H9 (cell line): Measurements from ENCODE around the gene HSPA8. TPM values are rescaled to one million over a fixed set of nuclear protein-coding genes. Genes with fewer than 3 reads are reported as not detected.
"Not testable (repeated sequence)": the region's sequence is repeated elsewhere in the genome, so short reads cannot be mapped to it uniquely, and the experiment has no call there.

Experiments
- DNase-seq: peaks from one replicate; pipeline ENCODE4 v3.0.0-alpha.2; 2017
- H2AFZ ChIP-seq: one replicate; pipeline ENCODE4 v1.6.1; 2013; ENCODE audit warnings: mild to moderate bottlenecking, low read length, control low read depth, moderate library complexity
- H2AK5ac ChIP-seq: 2 replicates; pipeline ENCODE4 v1.6.1; 2013; ENCODE audit warnings: low read length, control low read depth, mixed read lengths; ENCODE audit not compliant: insufficient read length
- H2BK120ac ChIP-seq: one replicate; pipeline ENCODE4 v1.6.1; 2013; ENCODE audit warnings: low read depth, mild to moderate bottlenecking, low read length, control low read depth, inconsistent platforms; ENCODE audit not compliant: poor library complexity, severe bottlenecking
- H2BK12ac ChIP-seq: 2 replicates; pipeline ENCODE4 v1.6.1; 2013; ENCODE audit warnings: low read length, control low read depth, mixed read lengths, low read depth; ENCODE audit not compliant: insufficient read length
- H2BK15ac ChIP-seq: 2 replicates; pipeline ENCODE4 v1.6.1; 2013; ENCODE audit warnings: low read depth, low read length, control low read depth
- H2BK20ac ChIP-seq: one replicate; pipeline ENCODE4 v1.6.1; 2013; ENCODE audit warnings: low read depth, mild to moderate bottlenecking, low read length, control low read depth, inconsistent platforms; ENCODE audit not compliant: poor library complexity, severe bottlenecking
- H2BK5ac ChIP-seq: 2 replicates; pipeline ENCODE4 v1.6.1; 2013; ENCODE audit warnings: low read length, control low read depth, mixed read lengths; ENCODE audit not compliant: insufficient read length
- H3K14ac ChIP-seq: 2 replicates; pipeline ENCODE4 v1.6.1; 2013; ENCODE audit warnings: low read length, control low read depth; ENCODE audit not compliant: insufficient read depth
- H3K18ac ChIP-seq: 2 replicates; pipeline ENCODE4 v1.6.1; 2013; ENCODE audit warnings: low read depth, mild to moderate bottlenecking, mixed read lengths, low read length, control low read depth; ENCODE audit not compliant: insufficient read length
- H3K23ac ChIP-seq: 2 replicates; pipeline ENCODE4 v1.6.1; 2013; ENCODE audit warnings: low read length, control low read depth, mixed read lengths, low read depth; ENCODE audit not compliant: insufficient read length
- H3K23me2 ChIP-seq: 2 replicates; pipeline ENCODE4 v1.6.1; 2013; ENCODE audit warnings: low read depth, mild to moderate bottlenecking, mixed read lengths, low read length, control low read depth; ENCODE audit not compliant: insufficient read length, poor library complexity, severe bottlenecking
- H3K27ac ChIP-seq: 2 replicates; pipeline ENCODE4 v1.5.1; 2013; ENCODE audit warnings: low read length, control low read depth, mixed read lengths, low read depth; ENCODE audit not compliant: insufficient read length
- H3K27me3 ChIP-seq: 2 replicates; pipeline ENCODE4 v1.6.1; 2013; ENCODE audit warnings: low read length, control low read depth, inconsistent platforms; ENCODE audit not compliant: insufficient read depth
- H3K4ac ChIP-seq: 2 replicates; pipeline ENCODE4 v1.6.1; 2013; ENCODE audit warnings: low read depth, mild to moderate bottlenecking, control low read depth, inconsistent platforms, low read length, moderate library complexity
- H3K4me1 ChIP-seq: 2 replicates; pipeline ENCODE4 v1.6.1; 2013; ENCODE audit warnings: low read length, control low read depth, inconsistent platforms; ENCODE audit not compliant: insufficient read depth
- H3K4me2 ChIP-seq: 2 replicates; pipeline ENCODE4 v1.6.1; 2013; ENCODE audit warnings: low read length, control low read depth, mixed read lengths; ENCODE audit not compliant: insufficient read length, insufficient read depth
- H3K56ac ChIP-seq: 2 replicates; pipeline ENCODE4 v1.6.1; 2013; ENCODE audit warnings: low read depth, mild to moderate bottlenecking, mixed read lengths, low read length, control low read depth; ENCODE audit not compliant: insufficient read length
- H3K79me1 ChIP-seq: 2 replicates; pipeline ENCODE4 v1.6.1; 2013; ENCODE audit warnings: low read depth, mild to moderate bottlenecking, moderate library complexity, low read length, control low read depth, inconsistent platforms; ENCODE audit not compliant: insufficient read depth, poor library complexity, severe bottlenecking
- H3K79me2 ChIP-seq: 2 replicates; pipeline ENCODE4 v1.6.1; 2013; ENCODE audit warnings: low read length, control low read depth, inconsistent platforms; ENCODE audit not compliant: insufficient read depth
- H3K9ac ChIP-seq: 2 replicates; pipeline ENCODE4 v1.6.1; 2013; ENCODE audit warnings: low read length, control low read depth, mixed read lengths; ENCODE audit not compliant: insufficient read length; ENCODE audit errors: extremely low read depth
- H3K9me3 ChIP-seq: one replicate; pipeline ENCODE4 v1.6.1; 2013; ENCODE audit warnings: low read depth, low read length, inconsistent platforms; ENCODE audit not compliant: control insufficient read depth
- H3T11ph ChIP-seq: one replicate; pipeline ENCODE4 v1.6.1; 2013; ENCODE audit warnings: mild to moderate bottlenecking, low read length, control low read depth, inconsistent platforms
- H4K20me1 ChIP-seq: one replicate; pipeline ENCODE4 v1.6.1; 2013; ENCODE audit not compliant: control insufficient read depth, insufficient read length, insufficient read depth
- H4K5ac ChIP-seq: 2 replicates; pipeline ENCODE4 v1.6.1; 2013; ENCODE audit warnings: low read depth, mild to moderate bottlenecking, mixed read lengths, low read length, control low read depth; ENCODE audit not compliant: insufficient read length
- H4K8ac ChIP-seq: replicated peaks from 2 replicates; pipeline ENCODE4 v1.6.1; 2013; ENCODE audit warnings: low read length, control low read depth, mixed read lengths, low read depth; ENCODE audit not compliant: insufficient read length
- H4K91ac ChIP-seq: 2 replicates; pipeline ENCODE4 v1.6.1; 2013; ENCODE audit warnings: low read depth, mild to moderate bottlenecking, moderate library complexity, mixed read lengths, low read length, control low read depth; ENCODE audit not compliant: insufficient read length
- H3K27ac Mint-ChIP-seq, 3 experiments: 2 replicates in 2 of 3; 3 replicates in 1 of 3; pipeline ENCODE4 v1.8.0; 2020 to 2021; ENCODE audit warnings: mixed read lengths in 3 of 3, mild to moderate bottlenecking in 1 of 3, moderate library complexity in 1 of 3
- H3K27me3 Mint-ChIP-seq: 2 replicates; pipeline ENCODE4 v1.8.0; 2021; ENCODE audit warnings: low read depth, mild to moderate bottlenecking, moderate library complexity, mixed read lengths
- H3K36me3 Mint-ChIP-seq, 3 experiments: 2 replicates in 2 of 3; 3 replicates in 1 of 3; pipeline ENCODE4 v1.8.0; 2020 to 2021; ENCODE audit warnings: low read depth in 3 of 3, mixed read lengths in 3 of 3; ENCODE audit not compliant: insufficient read depth in 1 of 3
- H3K4me1 Mint-ChIP-seq, 2 experiments: 2 replicates each; pipeline ENCODE4 v1.8.0; 2020; ENCODE audit warnings: mixed read lengths in 2 of 2
- H3K4me3 Mint-ChIP-seq, 2 experiments: 2 replicates in 1 of 2; 3 replicates in 1 of 2; pipeline ENCODE4 v1.8.0; 2020 to 2021; ENCODE audit warnings: mild to moderate bottlenecking in 2 of 2, mixed read lengths in 2 of 2, moderate library complexity in 1 of 2
- H3K9me3 Mint-ChIP-seq, 2 experiments: 2 replicates in 1 of 2; 3 replicates in 1 of 2; pipeline ENCODE4 v1.8.0; 2020; ENCODE audit warnings: mild to moderate bottlenecking in 2 of 2, mixed read lengths in 2 of 2, moderate library complexity in 1 of 2
- WGBS: extraction: QIAGEN DNeasy Blood & Tissue Kit; methylation state at CpG from one replicate; pipeline ENCODE4 v1.1.7; 2013; ENCODE audit warnings: missing lambda C conversion rate, low lambda C conversion rate, mixed read lengths; ENCODE audit not compliant: insufficient read length; ENCODE audit errors: extremely low coverage; 5-methylcytosine and 5-hydroxymethylcytosine counted together
- total RNA-seq: library from RNA; stranded (reverse); gene quantifications from 2 replicates; pipeline ENCODE4 v1.2.1, GENCODE V29; 2021
- TF ChIP-seq, protein P1 (sequence below): fragments of 200-600 bp; sonication (generic); conservative IDR thresholded peaks from 3 replicates; pipeline ENCODE4 v1.8.0; 2021; ENCODE audit warnings: antibody characterized with exemption, mild to moderate bottlenecking

HSPA8 gene
- total RNA-seq, 1 experiment from 2014 or later = 2,160 TPM

GRCh38 chr11:123060277-123061000 lies 1.5 kb downstream of the HSPA8 start:
- TF ChIP-seq, protein P1, sequence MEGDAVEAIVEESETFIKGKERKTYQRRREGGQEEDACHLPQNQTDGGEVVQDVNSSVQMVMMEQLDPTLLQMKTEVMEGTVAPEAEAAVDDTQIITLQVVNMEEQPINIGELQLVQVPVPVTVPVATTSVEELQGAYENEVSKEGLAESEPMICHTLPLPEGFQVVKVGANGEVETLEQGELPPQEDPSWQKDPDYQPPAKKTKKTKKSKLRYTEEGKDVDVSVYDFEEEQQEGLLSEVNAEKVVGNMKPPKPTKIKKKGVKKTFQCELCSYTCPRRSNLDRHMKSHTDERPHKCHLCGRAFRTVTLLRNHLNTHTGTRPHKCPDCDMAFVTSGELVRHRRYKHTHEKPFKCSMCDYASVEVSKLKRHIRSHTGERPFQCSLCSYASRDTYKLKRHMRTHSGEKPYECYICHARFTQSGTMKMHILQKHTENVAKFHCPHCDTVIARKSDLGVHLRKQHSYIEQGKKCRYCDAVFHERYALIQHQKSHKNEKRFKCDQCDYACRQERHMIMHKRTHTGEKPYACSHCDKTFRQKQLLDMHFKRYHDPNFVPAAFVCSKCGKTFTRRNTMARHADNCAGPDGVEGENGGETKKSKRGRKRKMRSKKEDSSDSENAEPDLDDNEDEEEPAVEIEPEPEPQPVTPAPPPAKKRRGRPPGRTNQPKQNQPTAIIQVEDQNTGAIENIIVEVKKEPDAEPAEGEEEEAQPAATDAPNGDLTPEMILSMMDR = no peak
- H4K91ac ChIP-seq = no peak overlapping the region
- no peak overlapping the region for H3K18ac ChIP-seq
- peak overlapping the region; percentile 73 for H3K4me2 ChIP-seq
- H3K4ac ChIP-seq = no peak overlapping the region
- H3K9ac ChIP-seq = peak overlapping the region; percentile 77
- H2AK5ac ChIP-seq = no peak overlapping the region
- H3K56ac ChIP-seq = no peak overlapping the region
- no peak overlapping the region for H2BK5ac ChIP-seq
- no peak overlapping the region for H3K27ac ChIP-seq
- no peak overlapping the region for H2BK15ac ChIP-seq
- peaks cover 18% of the 10 kb centered on the region; the same call in 1 of the 2 replicates for H3K79me2 ChIP-seq
- Mint-ChIP-seq H3K27me3 (peaks cover 3% of the 10 kb centered on the region), H3K9me3 (no peaks in the 10 kb centered on the region; a peak in 2 of 5 replicates), H3K27ac (peak overlapping the region; percentile 46 to 94 (median 87); a peak in 6 of 7 replicates), H3K4me3 (peak overlapping the region; percentile 97 to 99), H3K4me1 (peaks cover 31 to 50% of the 10 kb centered on the region in 2 experiments), H3K36me3 (peaks cover 50 to 66% (median 65%) of the 10 kb centered on the region in 3 experiments)
- no peak overlapping the region for H2BK12ac ChIP-seq
- no peak overlapping the region for H3K14ac ChIP-seq
- no peaks in the 10 kb centered on the region for H3K4me1 ChIP-seq
- WGBS = no CpG with 5 or more reads among the region's 8 CpGs
- H2BK20ac ChIP-seq = no peak overlapping the region
- H4K8ac ChIP-seq = no peak overlapping the region
- no peak for DNase-seq
- no peak overlapping the region for H4K5ac ChIP-seq
- no peaks in the 10 kb centered on the region for H3K79me1 ChIP-seq
- H4K20me1 ChIP-seq = no peaks in the 10 kb centered on the region
- no peak overlapping the region for H3K23ac ChIP-seq
- no peak overlapping the region for H3T11ph ChIP-seq
- no peaks in the 10 kb centered on the region for H3K27me3 ChIP-seq
- H3K9me3 ChIP-seq = no peaks in the 10 kb centered on the region
- H3K23me2 ChIP-seq = peaks cover 15% of the 10 kb centered on the region
- H2AFZ ChIP-seq = no peak overlapping the region
- no peak overlapping the region for H2BK120ac ChIP-seq

GRCh38 chr11:123059041-123059920 lies 2.7 kb downstream of the HSPA8 start:
- Histone ChIP-seq H3K79me2 (peaks cover 18% of the 10 kb centered on the region; the same call in 1 of the 2 replicates), H3K23me2 (peaks cover 15% of the 10 kb centered on the region), H3K4me2 (peak overlapping the region; percentile 73)
- H3K23ac ChIP-seq, H3K79me1 ChIP-seq, H3K56ac ChIP-seq, H3K9me3 Mint-ChIP-seq, H3K4me1 ChIP-seq, H3K9ac ChIP-seq, H2AK5ac ChIP-seq, H4K8ac ChIP-seq, H4K5ac ChIP-seq, H3T11ph ChIP-seq, H2BK20ac ChIP-seq, H3K14ac ChIP-seq, H2BK120ac ChIP-seq, H3K9me3 ChIP-seq, H2AFZ ChIP-seq, H2BK15ac ChIP-seq, H3K18ac ChIP-seq, H4K91ac ChIP-seq, H3K27me3 ChIP-seq, DNase-seq, H2BK5ac ChIP-seq, H4K20me1 ChIP-seq, H3K27ac ChIP-seq, H3K4ac ChIP-seq, H2BK12ac ChIP-seq, H3K27me3 Mint-ChIP-seq: not testable (repeated sequence)
- H3K36me3 Mint-ChIP-seq = peaks cover 50 to 74% (median 65%) of the 10 kb centered on the region in 3 experiments
- H3K4me1 Mint-ChIP-seq = peaks cover 30 to 48% of the 10 kb centered on the region in 2 experiments
- WGBS = no CpG with 5 or more reads among the region's 18 CpGs
- H3K4me3 Mint-ChIP-seq = peak overlapping the region; percentile 97 to 99
- H3K27ac Mint-ChIP-seq = peak overlapping the region; percentile 16 to 94 (median 28); a peak in 6 of 7 replicates
